GM21528 (cell line): ENCODE results near the gene TMCC2.

ENCODE experiments used
- ATAC-seq: cut with Tn5 transposase; IDR thresholded peaks from one replicate; pipeline ENCODE4 v1.9.1; 2021; ENCODE audit warnings: mild to moderate bottlenecking, moderate library complexity; ENCODE audit not compliant: unreplicated experiment, low FRiP score

The TMCC2 gene

GRCh38 chr1:205319081-205320018, 91.6 kb downstream of the TMCC2 start:
- no peak for ATAC-seq

GRCh38 chr1:205321162-205321958, 93.6 kb downstream of the TMCC2 start, which contains the start of gene NUAK2:
NUAK2 (minus strand) TSS chr1:205321745; CDS start chr1:205321628, 117 bp downstream.
- no peak for ATAC-seq

- no peak for ATAC-seq
Observed at GRCh38 chr1:205321959-205322283, 94.2 kb downstream of the TMCC2 start.
